HT-29 (cell line): ENCODE measurements around the gene PHF21B. TPM values are rescaled to one million over a fixed set of nuclear protein-coding genes. Genes with fewer than 3 reads are reported as not detected.
"Not testable (repeated sequence)": the region's sequence is repeated elsewhere in the genome, so short reads cannot be mapped to it uniquely, and the experiment has no call there.

ENCODE experiments used
- DNase-seq: peaks from one replicate; pipeline ENCODE4 v3.0.0-alpha.2; 2015; ENCODE audit warnings: low spot score
- total RNA-seq: library from RNA; depleted of rRNA; stranded (reverse); fragments of >200 nt; shearing (Covaris generic); gene quantifications from 2 replicates; pipeline ENCODE4 v1.2.3, GENCODE V29; 2014; rRNA removed

The PHF21B gene
- not detected in 2 replicates for total RNA-seq

DNA sequence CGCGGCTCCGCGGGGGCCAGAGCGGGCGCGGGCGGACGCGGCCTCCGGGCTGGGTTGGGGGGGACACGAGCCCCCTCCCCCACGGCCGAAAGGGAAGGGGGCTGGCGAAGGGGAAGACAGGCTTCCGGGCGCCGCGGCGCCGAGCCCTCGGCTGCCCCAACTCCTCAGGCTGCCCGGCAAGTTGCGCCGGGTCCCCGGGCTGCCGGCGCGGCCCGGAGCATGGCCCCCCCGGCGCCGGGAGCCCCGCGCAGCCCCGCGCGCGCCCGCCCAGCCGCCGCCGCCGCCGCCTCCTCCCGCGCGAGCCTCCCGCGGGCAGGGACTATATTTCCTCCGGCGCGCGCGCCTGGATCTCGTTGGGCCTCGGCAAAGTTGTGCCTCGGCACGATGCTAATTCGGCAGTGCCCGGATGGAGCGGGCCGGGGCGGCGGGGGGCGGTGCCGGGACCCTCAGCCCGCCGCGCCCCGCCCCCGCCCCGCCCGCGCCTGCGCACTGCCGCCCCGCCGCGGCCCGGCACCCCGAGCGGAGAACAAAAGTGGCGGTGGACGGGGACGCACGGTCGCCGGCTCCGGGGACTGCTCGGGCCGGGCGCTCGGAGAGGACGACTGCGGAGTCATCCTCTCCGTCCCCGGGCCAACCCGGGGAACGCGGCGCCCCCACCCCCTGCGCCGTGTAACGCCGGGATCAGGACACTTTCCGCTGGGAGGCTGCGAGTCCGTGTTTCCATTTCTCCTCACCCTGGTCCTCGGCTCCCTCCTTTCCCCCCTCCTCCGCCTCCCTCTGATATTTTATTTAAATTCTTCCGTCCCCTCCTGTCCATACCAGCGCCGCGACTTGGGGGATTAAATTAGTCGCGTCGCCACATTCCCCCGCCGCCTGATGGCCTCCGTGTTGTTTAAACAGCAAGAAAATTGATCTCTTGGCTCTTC is at the start of gene PHF21B:
Gene PHF21B (minus strand): TSS at position 400 of the 926 bp plus-strand sequence. CDS start 456 bp downstream, outside the sequence.
- DNase-seq: no peak

DNA sequence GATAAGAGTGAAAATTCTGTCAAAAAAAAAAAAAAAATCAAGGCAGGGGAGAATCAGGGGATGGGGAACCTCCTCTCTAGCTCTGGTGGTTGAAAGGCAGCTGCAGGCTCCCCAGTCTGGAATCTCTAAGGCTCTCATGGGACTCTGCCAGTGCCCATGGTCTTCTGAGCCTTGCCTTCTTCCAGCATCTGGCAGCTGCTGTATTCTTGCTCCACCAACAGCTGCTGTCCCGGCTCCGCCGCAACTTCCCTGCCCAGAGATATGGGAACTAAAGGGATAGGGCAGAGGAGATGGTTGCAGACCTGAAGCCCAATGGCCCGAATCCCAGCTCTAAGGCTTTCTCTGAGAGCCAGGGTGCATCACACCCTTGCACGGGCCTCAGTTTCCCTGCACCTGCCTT is 49.5 kb upstream of the PHF21B start:
- DNase-seq: no peak

DNA sequence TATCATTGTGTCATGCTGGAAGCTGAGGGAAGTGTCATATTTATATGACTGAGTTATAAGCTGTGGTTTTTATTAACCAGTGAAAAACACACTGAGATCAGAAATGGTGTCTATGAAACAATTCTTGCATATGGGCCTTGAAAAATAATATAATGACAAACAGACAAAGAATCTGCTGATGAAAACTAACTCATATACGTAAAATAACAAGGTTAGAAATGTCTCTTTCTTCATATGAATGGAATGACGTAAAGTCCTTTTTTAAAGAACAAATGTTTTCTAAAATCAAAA is 48.8 kb upstream of the PHF21B start:
- no peak for DNase-seq

GRCh38 chr22:45055936-45056335 is 46.1 kb upstream of the PHF21B start:
- DNase-seq: no peak

- DNase-seq: no peak
Measured at GRCh38 chr22:45053571-45053970, 43.8 kb upstream of the PHF21B start.

DNA sequence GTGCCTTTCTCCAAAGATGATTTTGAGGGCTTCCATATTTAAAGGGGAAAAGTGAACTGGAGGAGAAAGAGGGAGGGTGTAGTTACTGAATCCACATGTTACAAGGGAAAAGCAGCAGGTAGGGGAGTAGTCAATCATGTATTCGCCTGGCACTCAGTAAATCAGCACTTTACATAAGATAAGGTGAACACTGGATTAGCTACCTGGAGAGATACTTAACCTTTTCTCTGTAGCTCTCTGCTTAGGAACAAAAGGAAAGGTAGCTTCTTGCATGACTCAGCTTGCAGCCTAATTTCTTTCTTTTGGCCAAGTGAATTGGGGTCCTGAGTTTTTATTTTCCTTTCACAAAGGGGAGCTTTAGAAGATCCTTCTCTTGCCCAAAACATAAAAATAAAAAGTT is 43.3 kb upstream of the PHF21B start:
- no peak for DNase-seq

DNA sequence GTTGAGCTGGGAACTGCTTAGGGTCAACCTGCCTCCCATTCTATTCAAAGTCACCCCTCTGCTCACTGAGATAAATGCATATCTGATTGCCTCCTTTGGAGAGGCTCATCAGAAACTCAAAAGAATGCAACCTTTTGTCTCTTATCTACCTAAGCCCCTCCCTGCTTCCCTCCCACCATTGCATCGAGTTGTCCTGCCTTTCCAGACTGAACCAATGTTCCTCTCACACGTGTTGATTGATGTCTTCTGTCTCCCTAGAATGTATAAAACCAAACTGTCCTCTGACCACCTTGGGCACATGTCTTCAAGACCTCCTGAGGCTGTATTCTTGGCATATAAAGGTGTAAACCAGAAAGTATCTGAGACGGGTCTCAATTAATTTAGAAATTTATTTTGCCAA is 42.9 kb upstream of the PHF21B start:
- not testable (repeated sequence) for DNase-seq

GRCh38 chr22:45051946-45052345 is 42.1 kb upstream of the PHF21B start:
- DNase-seq: no peak

- no peak for DNase-seq
Measured at GRCh38 chr22:45051419-45051818, 41.6 kb upstream of the PHF21B start.

- no peak for DNase-seq
Measured at GRCh38 chr22:45047260-45047659, 37.5 kb upstream of the PHF21B start.

- no peak for DNase-seq
Measured at GRCh38 chr22:45045208-45045607, 35.4 kb upstream of the PHF21B start.

DNA sequence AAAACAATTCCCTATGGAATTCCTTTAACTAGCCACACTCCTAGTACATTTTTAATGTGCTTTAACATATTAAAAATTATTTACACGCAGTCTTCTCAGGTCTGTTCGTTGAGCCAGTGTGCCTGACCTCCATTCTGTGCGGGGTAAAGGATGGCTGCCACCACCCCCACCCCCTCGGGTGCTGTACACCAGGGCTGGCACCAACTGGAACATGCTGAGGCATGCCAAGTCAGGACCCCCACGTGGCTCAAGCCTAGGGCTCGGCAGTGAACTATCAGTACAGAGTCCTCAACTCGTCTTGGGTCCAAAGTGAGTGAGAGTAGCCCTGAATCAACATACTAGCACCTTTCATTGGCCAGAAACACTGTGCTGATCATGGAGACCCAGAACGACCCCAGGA is 32.5 kb upstream of the PHF21B start:
- no peak for DNase-seq

DNA sequence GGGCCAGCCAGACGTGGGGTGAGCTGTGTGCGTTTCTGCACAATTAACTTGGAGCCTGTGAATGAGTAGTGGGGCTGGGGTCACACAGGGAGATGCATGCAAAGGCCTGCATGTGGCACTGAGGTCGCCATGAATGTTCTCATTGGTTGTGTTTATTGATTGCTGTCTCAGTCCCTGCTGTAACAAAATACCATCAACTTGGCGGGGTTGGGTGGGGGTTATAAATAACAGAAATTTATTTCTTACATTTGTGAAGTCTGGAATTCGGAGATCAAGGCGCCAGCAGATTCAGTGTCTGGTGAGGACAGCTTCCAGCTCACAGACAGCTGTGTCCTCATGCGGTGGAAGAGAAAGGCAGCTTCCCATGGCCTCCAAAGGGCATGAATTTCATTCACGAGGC is 29.3 kb upstream of the PHF21B start:
- DNase-seq: no peak

DNA sequence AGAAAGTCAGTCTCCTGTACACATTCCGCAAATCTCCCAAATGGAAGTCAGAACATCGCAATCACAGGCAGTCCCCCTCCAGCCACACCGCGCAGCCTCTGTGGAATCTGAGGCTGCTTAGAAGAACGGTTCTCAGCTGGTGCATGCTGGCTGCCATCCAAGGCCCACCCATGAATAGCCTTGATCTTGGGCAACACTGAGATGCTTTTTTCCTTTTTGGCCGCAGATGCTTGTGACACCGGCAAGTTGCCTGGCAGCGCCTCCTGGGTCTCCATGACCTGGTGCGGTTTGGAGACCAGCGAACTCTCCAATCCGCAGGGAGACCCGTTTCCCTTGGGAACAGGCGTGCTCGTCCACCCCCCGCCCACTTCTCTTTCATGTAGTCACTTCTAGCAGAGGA is 26.3 kb upstream of the PHF21B start:
- DNase-seq: no peak

GRCh38 chr22:45034821-45035220 is 25.0 kb upstream of the PHF21B start:
- DNase-seq: no peak

DNA sequence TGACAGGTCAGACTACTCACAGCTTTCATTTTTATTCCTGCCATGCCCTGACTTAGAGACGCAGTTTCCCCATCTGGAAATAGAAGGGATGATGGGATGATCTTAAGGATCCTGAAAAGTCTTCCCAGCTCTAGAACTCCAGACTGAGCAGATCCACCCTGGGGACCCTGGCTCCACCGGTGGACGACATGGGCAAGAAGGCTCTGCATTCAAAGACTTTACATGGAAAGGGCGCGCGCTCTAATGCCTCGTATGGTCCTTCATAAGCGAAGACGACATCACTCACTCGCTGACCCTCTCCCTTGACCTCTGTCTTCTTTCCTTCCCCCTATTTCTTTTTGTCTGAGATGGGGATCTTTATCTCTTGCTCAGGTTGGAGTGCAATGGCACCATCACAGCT is 24.4 kb upstream of the PHF21B start:
- DNase-seq: no peak

- no peak for DNase-seq
Measured at GRCh38 chr22:45033136-45033535, 23.3 kb upstream of the PHF21B start.

DNA sequence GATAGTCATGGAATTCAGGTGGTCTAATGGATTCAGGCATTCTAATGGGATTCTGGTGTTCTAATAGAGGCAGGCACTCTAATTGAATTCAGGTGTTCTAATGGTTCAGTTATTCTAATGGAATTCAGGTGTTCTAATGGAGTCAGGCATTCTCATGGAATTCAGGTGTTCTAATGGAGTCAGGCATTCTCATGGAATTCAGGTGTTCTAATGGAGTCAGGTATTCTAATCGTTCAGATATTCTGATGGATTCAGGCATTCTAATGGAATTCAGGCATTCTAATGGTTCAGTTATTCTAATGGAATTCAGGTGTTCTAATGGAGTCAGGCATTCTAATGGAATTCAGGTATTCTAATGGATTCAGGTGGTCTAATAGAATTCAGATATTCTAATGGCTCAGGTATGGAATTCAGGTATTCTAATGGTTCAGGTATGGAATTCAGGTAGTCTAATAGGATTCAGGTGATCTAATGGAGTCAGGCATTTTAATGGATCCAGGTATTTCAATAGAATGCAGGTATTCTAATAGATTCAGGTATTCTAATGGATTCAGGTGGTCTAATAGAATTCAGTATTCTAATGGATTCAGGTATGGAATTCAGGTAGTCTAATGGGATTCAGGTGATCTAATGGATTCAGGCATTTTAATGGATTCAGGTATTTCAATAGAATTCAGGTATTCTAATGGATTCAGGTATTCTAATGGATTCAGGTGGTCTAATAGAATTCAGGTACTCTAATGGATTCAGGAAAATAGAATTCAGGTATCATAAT is 22.0 kb upstream of the PHF21B start:
- DNase-seq: no peak

DNA sequence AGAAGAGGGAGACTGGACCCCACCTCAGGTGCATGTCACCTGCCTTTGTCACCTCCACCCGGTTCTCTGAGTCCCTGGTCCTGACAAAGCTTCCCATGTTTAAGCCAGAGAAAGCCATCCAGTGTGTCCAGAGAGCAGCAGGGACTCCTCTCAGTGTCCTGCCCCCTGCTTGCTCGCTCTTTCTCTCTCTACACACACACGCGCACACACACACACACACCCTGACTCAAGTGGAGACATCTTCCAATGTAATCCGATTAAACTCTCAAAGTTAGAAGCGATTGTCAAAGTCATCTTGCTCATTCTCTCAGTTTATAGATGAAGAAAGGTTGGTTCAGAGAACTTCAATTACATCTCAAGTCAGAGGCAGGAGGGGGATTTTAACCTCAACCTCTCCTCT is 19.7 kb upstream of the PHF21B start:
- no peak for DNase-seq

GRCh38 chr22:45026511-45026910 is 16.7 kb upstream of the PHF21B start:
- no peak for DNase-seq

GRCh38 chr22:45023431-45023830 is 13.6 kb upstream of the PHF21B start:
- no peak for DNase-seq

DNA sequence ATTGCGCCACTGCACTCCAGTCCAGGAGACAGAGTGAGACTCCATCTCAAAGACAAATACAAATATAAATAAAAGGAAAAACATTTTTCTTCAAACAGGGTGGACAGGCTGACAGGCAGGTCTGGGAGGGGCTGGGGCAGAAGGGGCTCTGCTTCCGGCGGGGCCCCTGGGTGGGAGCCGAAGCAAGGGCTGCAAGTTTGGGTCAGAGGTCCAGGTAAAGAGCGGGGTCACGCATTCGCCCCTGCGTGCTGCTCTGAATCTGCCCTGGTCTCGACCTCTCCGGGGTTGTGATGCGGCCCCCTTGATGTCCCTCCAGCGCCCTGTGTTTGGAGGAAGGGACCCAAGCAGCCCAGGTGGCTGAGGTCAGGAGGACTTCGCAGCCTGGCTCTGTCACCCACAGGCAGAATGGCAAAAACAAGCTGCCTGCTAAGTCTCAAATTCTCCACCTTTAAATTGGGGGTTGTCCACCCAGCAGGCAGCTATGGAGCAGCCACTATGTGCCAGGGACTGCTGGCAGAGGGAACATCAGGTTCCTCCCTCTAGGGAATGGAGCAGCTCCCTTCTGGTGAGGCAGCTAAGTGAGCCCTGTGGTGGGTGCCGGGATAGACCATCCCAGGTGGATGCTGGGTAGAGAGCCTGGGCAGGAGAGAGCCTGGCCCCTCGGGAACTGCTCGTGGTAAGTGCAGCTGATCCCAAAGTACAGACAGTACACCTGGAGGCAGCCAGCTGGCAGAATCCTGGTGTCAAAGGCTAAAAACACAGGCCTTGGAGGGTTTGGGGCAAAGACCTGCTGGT is 10.3 kb upstream of the PHF21B start:
- DNase-seq: no peak
